ENCODE data around the gene TM4SF4. TPM values are rescaled to one million over a fixed set of nuclear protein-coding genes. Genes with fewer than 3 reads are reported as not detected.
A peak's percentile ranks its signal among the peaks of the same experiment; 100 is the strongest.

Gene TM4SF4
- total RNA-seq, 1 donor from 2014 or later, result not detected

DNA sequence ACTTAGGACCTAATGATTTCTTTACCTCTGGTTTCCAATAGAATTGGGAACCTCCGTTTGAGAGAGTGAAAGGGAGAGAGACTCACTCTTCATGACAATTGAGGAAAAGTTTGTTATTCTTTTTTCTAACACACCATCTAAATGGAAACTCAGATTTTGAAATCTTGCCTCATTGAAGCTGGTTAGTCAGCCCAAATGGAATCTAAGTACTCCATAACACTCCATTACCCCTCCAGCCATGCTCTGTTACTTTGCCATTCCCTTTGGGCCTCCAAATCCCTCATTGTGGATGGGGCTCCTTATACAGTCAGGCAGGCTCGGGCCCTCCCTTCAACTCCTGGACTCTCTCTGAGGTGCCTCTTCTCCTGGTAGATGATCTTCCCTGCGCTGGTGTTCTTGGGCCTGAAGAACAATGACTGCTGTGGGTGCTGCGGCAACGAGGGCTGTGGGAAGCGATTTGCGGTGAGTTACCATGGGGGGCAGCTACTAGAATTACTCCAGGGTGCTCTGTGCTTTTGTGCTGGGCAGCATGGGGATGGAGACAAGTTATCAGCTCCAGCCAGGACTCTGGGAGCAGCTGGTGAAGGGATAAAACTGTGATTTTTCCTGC is 1.1 kb downstream of the TM4SF4 start:
- TF ChIP-seq, protein P1, sequence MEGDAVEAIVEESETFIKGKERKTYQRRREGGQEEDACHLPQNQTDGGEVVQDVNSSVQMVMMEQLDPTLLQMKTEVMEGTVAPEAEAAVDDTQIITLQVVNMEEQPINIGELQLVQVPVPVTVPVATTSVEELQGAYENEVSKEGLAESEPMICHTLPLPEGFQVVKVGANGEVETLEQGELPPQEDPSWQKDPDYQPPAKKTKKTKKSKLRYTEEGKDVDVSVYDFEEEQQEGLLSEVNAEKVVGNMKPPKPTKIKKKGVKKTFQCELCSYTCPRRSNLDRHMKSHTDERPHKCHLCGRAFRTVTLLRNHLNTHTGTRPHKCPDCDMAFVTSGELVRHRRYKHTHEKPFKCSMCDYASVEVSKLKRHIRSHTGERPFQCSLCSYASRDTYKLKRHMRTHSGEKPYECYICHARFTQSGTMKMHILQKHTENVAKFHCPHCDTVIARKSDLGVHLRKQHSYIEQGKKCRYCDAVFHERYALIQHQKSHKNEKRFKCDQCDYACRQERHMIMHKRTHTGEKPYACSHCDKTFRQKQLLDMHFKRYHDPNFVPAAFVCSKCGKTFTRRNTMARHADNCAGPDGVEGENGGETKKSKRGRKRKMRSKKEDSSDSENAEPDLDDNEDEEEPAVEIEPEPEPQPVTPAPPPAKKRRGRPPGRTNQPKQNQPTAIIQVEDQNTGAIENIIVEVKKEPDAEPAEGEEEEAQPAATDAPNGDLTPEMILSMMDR (conservative IDR thresholded peaks at IDR 0.05), result no peak
- H3K27me3 Mint-ChIP-seq (ENCODE audit: low read depth), result no peaks in the 10 kb centered on the region
- peak overlapping the region; percentile 40 for H3K27ac Mint-ChIP-seq (ENCODE audit: unreplicated experiment)
- H3K36me3 Mint-ChIP-seq (ENCODE audit: low read depth), result no peaks in the 10 kb centered on the region
- no peak overlapping the region for H3K4me3 Mint-ChIP-seq
- no peaks in the 10 kb centered on the region for H3K9me3 Mint-ChIP-seq
- peaks cover 5% of the 10 kb centered on the region for H3K4me1 Mint-ChIP-seq
- no peak for DNase-seq (ENCODE audit: low read depth, low spot score)

DNA sequence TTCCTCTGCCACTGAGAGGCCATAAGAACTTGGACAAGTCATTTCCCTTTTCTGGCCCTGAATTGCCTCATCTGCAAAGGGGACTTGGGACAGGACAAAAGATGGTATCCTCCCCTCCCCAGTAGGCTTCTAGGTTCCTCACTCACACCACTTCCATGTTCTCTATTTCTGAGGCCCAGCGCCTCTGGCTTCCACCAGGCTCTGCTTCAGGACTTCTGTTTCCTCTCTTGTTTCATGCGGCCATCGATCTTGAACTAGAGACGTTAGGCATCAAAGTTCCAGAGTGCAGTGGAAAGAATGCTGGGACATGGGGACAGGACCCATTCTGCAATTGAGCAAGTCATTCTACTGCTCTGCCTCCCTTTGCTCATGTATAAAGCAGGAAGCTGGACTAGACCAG is 1.7 kb downstream of the TM4SF4 start:
- Mint-ChIP-seq H3K9me3 (no peaks in the 10 kb centered on the region), H3K27me3 (ENCODE audit: low read depth) (no peaks in the 10 kb centered on the region), H3K36me3 (ENCODE audit: low read depth) (no peaks in the 10 kb centered on the region), H3K27ac (ENCODE audit: unreplicated experiment) (no peak overlapping the region), H3K4me3 (no peak overlapping the region), H3K4me1 (peaks cover 5% of the 10 kb centered on the region)
- DNase-seq (ENCODE audit: low read depth, low spot score), result no peak
- TF ChIP-seq, protein P1 (conservative IDR thresholded peaks at IDR 0.05), result no peak

DNA sequence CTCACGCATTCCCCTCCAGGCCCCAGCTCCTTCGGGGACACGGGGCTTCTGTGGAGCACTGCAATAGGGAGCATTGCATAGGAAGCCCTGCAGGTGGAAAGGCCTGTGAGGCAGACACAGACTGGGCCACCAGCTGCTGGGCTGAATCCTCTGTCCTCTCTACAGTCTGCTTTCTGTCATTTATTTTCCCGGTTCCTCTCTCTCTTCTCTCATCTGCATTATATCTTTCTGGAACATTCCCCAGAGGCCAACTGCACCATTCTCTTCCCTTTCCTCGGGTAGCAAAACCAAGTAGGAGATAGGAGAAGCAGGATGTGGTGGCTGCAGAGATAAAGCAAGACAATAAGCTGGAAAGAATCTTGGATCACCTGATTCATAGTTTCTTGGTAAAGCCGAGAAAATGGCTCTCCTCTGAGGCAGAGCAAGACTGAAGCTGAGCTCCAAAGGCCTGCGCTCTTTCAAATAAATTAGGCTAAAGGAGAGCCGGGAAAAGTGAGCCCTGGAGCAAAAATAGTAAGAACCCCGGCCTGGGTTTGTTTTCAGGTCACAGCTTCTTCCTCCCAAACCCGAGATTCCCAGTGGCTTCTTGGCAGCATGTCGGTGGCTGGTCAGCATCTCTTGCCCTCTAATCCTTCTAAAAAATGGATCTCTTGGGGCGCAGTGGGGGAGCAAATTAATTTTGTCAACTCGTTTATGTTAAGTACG is 5.3 kb downstream of the TM4SF4 start:
- Mint-ChIP-seq H3K27me3 (ENCODE audit: low read depth) (no peaks in the 10 kb centered on the region), H3K4me3 (no peak overlapping the region), H3K4me1 (no peaks in the 10 kb centered on the region), H3K36me3 (ENCODE audit: low read depth) (no peaks in the 10 kb centered on the region), H3K27ac (ENCODE audit: unreplicated experiment) (no peak overlapping the region), H3K9me3 (no peaks in the 10 kb centered on the region)
- DNase-seq (ENCODE audit: low read depth, low spot score), result no peak
- TF ChIP-seq, protein P1 (conservative IDR thresholded peaks at IDR 0.05), result no peak

DNA sequence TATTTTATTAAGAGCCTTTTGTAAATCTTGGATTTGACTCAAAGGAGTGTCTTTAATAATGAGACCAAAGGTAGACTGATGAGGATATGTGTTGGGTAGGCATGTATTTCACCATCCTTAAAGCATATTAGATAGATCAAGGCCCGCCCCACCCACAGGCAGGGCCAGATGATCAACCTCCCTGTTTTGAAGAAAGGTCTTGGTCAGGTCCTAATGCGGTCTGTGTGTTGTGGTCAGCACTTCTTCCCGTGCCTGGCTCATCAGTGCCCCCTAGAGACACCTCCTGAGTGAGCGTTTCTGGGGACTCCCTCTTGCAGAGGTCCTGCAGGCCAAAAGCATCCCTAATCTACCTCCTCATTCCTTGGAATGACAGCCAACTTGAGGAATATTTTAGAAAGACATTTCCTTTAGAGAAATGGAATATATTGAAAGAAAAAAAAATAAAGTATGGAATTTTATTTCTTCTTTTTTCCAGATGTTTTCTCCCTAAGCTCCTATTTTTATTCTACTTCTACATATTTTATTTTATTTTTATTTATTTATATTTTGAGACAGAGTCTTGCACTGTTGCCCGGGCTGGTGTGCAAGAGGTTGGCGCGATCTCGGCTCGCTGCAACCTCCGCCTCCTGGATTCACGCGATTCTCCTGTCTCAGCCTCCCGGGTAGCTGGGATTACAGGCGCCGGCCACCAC is 6.0 kb downstream of the TM4SF4 start:
- DNase-seq (ENCODE audit: low read depth, low spot score), result peak; percentile 75
- Mint-ChIP-seq H3K27me3 (ENCODE audit: low read depth) (no peaks in the 10 kb centered on the region), H3K9me3 (no peaks in the 10 kb centered on the region), H3K36me3 (ENCODE audit: low read depth) (no peaks in the 10 kb centered on the region), H3K4me3 (no peak overlapping the region), H3K4me1 (no peaks in the 10 kb centered on the region), H3K27ac (ENCODE audit: unreplicated experiment) (no peak overlapping the region)
- TF ChIP-seq, protein P1 (conservative IDR thresholded peaks at IDR 0.05), result peak; percentile 74

- TF ChIP-seq, protein P1 (conservative IDR thresholded peaks at IDR 0.05), result no peak
- DNase-seq (ENCODE audit: low read depth, low spot score), result no peak
- H3K27ac Mint-ChIP-seq (ENCODE audit: unreplicated experiment), result no peak overlapping the region
- no peaks in the 10 kb centered on the region for H3K9me3 Mint-ChIP-seq
- no peaks in the 10 kb centered on the region for H3K27me3 Mint-ChIP-seq (ENCODE audit: low read depth)
- no peaks in the 10 kb centered on the region for H3K36me3 Mint-ChIP-seq (ENCODE audit: low read depth)
- no peaks in the 10 kb centered on the region for H3K4me1 Mint-ChIP-seq
- H3K4me3 Mint-ChIP-seq, result no peak overlapping the region
Observed at GRCh38 chr3:149481056-149481455, 6.6 kb downstream of the TM4SF4 start.

All from neural crest cell (in vitro differentiated cells).